NCI-H82 treated with DMSO at 0.1 percent for 48 hours (cell line): ENCODE results near the gene SH3PXD2A.

Experiments used
- DNase-seq: peaks from one replicate; lab custom pipeline; 2025; ENCODE audit not compliant: unreplicated experiment; lab: John Stamatoyannopoulos, UW

SH3PXD2A gene

DNA sequence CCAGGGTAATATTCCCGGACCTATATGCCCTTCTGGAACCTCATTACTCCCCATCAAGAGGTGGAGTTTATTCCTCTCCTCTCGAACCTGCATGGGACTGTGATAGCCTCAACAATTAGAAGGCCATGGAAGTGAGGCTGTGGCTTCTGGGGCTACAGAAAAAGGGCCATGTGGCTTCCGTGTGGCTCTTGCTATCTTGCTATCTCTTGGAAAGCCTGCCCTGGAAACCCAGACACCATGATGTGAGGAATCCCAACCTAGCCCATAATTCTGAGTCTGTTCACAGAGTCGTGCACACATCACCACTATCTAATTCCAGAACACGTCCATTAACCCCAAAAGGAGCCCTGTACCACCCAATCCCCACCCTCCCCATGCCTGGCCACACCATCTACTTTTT lies 20.8 kb upstream of the SH3PXD2A start:
- DNase-seq = no peak

- no peak for DNase-seq
Measured at GRCh38 chr10:103874730-103875129, 19.4 kb upstream of the SH3PXD2A start.

GRCh38 chr10:103872137-103872931 lies 17.0 kb upstream of the SH3PXD2A start:
- DNase-seq = no peak

DNA sequence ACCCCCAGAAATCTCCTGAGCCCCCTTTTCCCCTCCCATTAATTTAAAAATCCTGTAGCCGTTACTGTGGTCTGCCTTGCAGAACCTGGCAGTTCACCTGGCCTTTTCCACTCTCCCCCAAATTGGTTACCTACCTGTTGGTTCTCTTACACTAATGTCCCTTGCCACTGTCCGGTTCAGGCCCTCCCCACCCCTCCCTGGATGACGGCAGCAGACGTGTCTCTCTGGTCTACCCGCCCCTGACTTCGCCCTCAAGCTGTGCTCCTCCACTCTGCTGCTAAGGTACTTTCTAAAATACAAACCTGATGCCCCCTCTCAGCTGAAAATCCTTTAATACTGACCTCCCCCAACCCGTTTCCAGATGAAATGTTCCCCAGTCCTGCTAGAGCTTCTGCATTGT lies 15.6 kb upstream of the SH3PXD2A start:
- no peak for DNase-seq

DNA sequence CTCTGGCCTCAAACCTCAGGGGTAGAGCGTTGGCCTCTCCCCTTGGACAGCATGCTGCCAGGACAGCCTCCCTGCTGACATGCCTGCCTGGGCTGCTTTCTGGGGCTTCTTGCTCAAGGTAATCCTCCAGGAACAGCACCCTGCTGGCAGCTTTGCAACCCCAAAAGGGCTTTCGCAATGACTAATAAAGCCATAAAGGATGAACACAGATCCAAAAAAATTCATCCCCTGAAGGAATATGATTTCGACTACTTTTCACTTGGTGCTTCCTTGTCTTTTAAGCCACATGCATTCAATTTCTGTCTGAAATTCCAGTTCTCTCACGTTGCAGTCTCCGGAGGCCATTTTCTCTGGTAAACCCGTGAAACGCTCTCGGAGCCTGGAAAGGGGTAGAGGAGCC lies 15.1 kb upstream of the SH3PXD2A start:
- DNase-seq = no peak

DNA sequence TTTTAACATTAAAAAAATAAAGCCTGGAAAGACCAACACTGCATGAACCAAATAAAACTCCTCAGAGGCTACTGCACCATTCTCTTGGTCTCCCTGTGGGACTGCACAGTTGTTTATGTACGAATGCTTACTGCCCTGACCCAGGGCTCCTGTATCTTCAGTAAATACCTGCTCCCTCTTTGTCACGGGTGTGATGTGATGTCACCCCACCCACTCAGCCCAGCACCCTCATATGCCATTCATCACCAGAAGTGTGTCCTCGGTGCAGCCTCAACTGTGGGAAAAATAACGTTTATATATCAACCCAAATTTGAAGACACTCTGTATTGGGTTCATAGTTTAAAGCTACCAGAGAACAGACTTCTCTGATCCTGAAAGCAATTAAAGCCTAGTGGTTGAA lies 14.0 kb upstream of the SH3PXD2A start:
- DNase-seq = no peak

- DNase-seq = no peak
Measured at GRCh38 chr10:103868200-103868599, 12.8 kb upstream of the SH3PXD2A start.

DNA sequence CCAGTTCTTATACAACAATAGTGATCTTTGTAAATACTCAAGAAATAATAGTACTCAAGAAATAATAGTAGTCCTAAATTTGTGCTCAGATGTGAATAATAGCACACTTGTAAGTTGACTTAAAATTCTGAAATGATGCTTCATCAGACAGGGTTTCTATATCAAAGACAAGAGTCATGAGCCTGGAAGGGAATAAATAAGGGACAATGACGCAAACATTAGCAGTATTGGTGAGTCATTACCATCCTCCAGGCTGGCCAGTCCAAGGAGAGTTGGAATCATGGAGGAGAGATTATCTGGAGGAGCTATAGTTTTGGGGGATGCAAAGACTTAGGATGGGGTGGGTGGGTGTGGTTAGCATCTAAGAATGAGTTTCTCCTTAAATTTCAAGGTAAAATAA lies 6.1 kb upstream of the SH3PXD2A start:
- no peak for DNase-seq

DNA sequence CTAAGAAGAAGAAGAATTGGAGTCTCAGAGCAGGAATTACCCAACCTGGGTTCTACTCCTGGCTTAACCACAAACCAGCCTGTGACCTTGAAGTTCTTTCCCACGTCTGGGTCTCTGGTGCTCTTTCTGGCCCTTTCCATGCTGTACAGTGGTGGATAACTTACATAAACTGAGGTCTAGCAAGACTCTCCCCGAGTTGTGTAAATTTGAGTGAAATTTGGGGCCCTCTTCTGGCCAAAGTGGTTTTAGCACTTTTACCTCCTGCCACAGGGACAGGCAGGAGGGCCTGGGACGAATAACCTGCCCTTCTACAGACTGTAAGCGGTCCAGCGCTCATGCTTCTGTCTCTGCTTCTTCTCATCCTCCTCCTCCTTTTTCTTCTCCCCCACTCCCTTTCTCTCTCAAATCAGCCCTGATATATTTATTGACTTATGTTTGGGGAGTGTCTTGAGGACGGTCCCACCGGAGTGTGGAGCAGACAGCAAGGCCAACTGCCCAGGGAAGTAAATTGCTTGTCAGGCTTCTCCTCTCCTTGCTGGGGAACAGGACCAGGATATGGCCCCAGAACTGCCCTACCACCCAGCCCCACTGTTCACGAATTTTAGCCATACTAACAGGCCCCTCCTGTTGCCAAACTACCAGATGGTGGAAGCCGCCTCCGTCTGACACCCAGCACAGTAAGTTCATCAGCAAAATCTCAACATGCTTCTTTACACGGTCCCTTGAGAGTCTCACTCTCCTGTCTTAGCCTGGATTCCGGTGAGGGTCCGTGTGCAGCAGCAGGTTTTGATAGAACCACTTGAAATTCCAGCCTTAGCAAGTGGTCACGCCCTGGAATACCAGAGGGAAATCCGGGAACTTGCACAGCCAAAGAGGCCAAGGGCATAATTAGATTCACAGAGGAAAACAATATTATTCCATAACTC lies 4.0 kb upstream of the SH3PXD2A start:
- DNase-seq = no peak

DNA sequence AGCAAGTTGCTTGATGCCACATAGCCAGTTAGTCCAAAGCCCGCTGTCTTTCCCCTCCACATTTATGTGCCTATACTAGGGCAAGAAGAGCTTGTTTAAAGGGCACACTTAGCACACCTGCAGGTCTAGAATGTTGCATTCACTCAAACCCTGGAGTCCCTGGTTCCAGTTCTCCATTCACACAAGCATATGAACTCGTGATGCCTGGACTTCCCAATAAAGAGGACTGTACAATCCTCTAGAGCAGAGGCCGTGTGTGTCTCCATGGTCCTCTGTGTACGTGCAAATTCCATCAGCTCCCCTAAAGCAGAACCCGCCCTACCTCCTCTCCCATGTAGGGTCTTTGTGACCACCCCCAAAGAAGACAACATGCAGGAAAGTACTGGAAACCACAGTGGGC lies 3.0 kb upstream of the SH3PXD2A start:
- DNase-seq = no peak

GRCh38 chr10:103856797-103857170 lies 1.4 kb upstream of the SH3PXD2A start:
- no peak for DNase-seq

- DNase-seq = no peak
Measured at GRCh38 chr10:103855852-103856796, 748 bp upstream of the SH3PXD2A start.

GRCh38 chr10:103854686-103855391 lies 537 bp downstream of the SH3PXD2A start:
- DNase-seq = no peak

GRCh38 chr10:103854265-103854685 lies 1.1 kb downstream of the SH3PXD2A start:
- DNase-seq = no peak

DNA sequence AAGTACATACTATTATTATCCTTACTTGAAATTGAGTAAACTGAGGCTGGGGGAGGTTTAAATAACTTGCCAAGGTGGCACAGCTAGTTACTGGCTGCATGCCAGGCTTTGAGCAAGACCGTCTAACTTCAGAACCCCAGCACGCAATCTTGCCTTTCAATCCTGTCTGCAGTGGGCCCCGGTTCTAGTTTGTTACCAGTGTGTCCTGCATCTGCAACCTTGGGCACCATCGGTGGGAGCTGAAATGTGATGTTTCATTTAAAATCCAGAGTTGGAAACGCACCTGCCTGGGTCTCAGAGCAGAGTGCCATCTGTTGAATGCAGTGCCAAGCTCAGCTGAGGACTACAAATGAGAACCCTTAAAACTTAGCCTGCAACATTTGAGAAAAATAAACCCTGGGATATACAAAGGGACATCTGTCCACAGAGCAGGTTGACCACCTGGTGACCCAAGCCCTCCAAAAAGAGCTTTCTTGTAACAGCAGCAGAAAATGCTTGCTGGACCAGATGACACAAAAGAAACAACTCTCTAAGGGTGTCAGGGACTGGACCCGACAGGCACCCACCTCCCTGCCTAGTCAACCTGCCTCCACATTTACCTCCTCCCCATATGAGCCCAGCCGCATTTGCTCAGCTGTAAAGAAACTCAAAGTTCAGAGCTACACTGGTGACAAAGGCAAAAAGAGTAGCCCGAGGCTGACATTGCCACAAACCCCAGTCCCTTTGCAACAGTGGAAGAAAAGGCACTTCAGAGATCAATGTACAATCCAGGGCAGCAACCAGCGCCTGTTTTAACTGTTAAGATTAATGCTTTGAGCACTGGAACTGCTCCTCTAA lies 1.7 kb downstream of the SH3PXD2A start:
- no peak for DNase-seq

DNA sequence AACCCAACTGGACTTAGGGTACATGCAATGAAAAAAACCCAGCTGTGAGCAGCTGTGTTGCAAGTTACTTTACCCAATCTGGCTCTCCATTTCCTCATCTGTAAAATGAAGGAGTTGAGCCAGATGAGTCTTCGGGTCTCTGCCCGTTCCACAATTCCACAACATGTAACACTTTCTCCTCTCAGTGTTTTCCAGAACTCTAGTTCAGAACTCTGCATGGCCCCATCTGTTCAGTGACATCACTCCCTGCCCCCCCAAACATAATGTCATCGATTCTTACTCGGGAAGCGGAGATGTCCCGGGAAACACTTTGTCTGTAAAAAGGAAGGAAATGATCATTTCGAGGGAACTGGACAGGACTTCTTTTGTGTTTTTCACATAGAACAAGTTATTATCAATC lies 2.5 kb downstream of the SH3PXD2A start:
- no peak for DNase-seq

GRCh38 chr10:103852189-103852711 lies 3.1 kb downstream of the SH3PXD2A start:
- no peak for DNase-seq

- no peak for DNase-seq
Measured at GRCh38 chr10:103851261-103851660, 4.1 kb downstream of the SH3PXD2A start.

DNA sequence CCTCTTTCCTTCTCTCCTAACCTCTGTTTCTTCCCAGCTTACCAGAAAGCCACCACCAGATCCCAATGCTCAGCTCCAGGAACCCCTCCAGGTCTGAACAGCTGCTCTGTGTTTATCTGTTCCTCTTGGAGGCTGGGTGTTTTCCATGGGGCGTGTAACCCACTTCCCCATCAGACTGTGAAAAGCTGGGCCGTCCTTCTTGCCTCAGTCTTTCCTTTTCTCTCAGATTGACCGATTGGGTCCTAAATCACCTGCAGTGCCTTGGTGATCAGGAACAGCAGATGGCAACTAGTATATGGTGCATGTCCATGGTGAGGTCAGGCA lies 4.8 kb downstream of the SH3PXD2A start:
- no peak for DNase-seq
